IMR-90 (cell line): Measurements from ENCODE around the gene PGAP1. TPM values are rescaled to one million over a fixed set of nuclear protein-coding genes. Genes with fewer than 3 reads are reported as not detected.

ENCODE experiments used
- ATAC-seq: fragments of 200-7000 bp; cut with Tn5 transposase; 2 replicates; pipeline ENCODE4 v1.9.1; 2020; ENCODE audit warnings: low read depth, mild to moderate bottlenecking, moderate library complexity
- BruUV-seq: library from RNA; stranded (reverse); fragments of 400-500 nt; replicated peaks from 2 replicates; lab custom pipeline; 2021; lab: Mats Ljungman, UMichigan
- CTCF ChIA-PET: fragments of 300-600 bp; formaldehyde crosslinking; extraction: SDS; loops from one replicate; lab custom pipeline; 2021; ENCODE audit warnings: antibody characterized with exemption; lab: Yijun Ruan, JAX
- POLR2A ChIA-PET: fragments of 300-600 bp; sonication (Branson Sonifier 250); formaldehyde crosslinking; loops from one replicate; lab custom pipeline; 2022; ENCODE audit warnings: antibody characterized with exemption; ENCODE audit not compliant: unreplicated experiment; lab: Charles Lee
- DNase-seq: peaks from one replicate; pipeline ENCODE4 v3.0.0; 2013
- H2AFZ ChIP-seq: replicated peaks from 2 replicates; pipeline ENCODE3; 2013; ENCODE audit warnings: low read length, mild to moderate bottlenecking; ENCODE audit not compliant: poor library complexity
- H2AK5ac ChIP-seq: 2 replicates; pipeline ENCODE4 v1.6.1; 2013; ENCODE audit warnings: low read depth, low read length, inconsistent platforms
- H2AK9ac ChIP-seq: replicated peaks from 2 replicates; pipeline ENCODE3; 2013; ENCODE audit warnings: mild to moderate bottlenecking, low read depth, low read length, moderate library complexity; ENCODE audit not compliant: poor library complexity
- H2BK120ac ChIP-seq: 2 replicates; pipeline ENCODE4 v1.6.1; 2013; ENCODE audit warnings: low read depth, low read length, inconsistent platforms
- H2BK15ac ChIP-seq: 3 replicates; pipeline ENCODE4 v1.6.1; 2013; ENCODE audit warnings: low read depth, low read length, inconsistent platforms
- H2BK20ac ChIP-seq: 2 replicates; pipeline ENCODE4 v1.6.1; 2013; ENCODE audit warnings: low read depth, mild to moderate bottlenecking, inconsistent platforms, low read length, moderate library complexity
- H2BK5ac ChIP-seq: 2 replicates; pipeline ENCODE4 v1.6.1; 2013; ENCODE audit warnings: mild to moderate bottlenecking, low read depth, low read length, inconsistent platforms; ENCODE audit not compliant: poor library complexity, severe bottlenecking
- H3K14ac ChIP-seq: replicated peaks from 2 replicates; pipeline ENCODE4 v1.6.1; 2013; ENCODE audit warnings: low read depth, low read length, inconsistent platforms
- H3K18ac ChIP-seq: 2 replicates; pipeline ENCODE4 v1.6.1; 2013; ENCODE audit warnings: low read depth, low read length, control low read depth
- H3K23ac ChIP-seq: 2 replicates; pipeline ENCODE4 v1.6.1; 2013; ENCODE audit warnings: low read depth, low read length, inconsistent platforms
- H3K27ac ChIP-seq: 2 replicates; pipeline ENCODE4 v1.5.1; 2013; ENCODE audit warnings: mild to moderate bottlenecking, control low read depth, low read length; ENCODE audit not compliant: insufficient read depth
- H3K27me3 ChIP-seq: 2 replicates; pipeline ENCODE4 v1.6.1; 2013; ENCODE audit warnings: low read length; ENCODE audit not compliant: control insufficient read depth, insufficient read depth
- H3K36me3 ChIP-seq: 2 replicates; pipeline ENCODE4 v1.6.1; 2013; ENCODE audit warnings: low read length, mixed read lengths; ENCODE audit not compliant: control insufficient read depth, insufficient read depth
- H3K4ac ChIP-seq: 2 replicates; pipeline ENCODE4 v1.6.1; 2013; ENCODE audit warnings: low read depth, low read length, inconsistent platforms
- H3K4me1 ChIP-seq: 2 replicates; pipeline ENCODE4 v1.6.1; 2013; ENCODE audit warnings: low read length, mixed read lengths; ENCODE audit not compliant: control insufficient read depth, insufficient read depth
- H3K4me2 ChIP-seq: 2 replicates; pipeline ENCODE4 v1.6.1; 2013; ENCODE audit warnings: low read depth, mild to moderate bottlenecking, control low read depth, low read length, moderate library complexity
- H3K4me3 ChIP-seq: 2 replicates; pipeline ENCODE4 v1.5.1; 2013; ENCODE audit warnings: low read depth, mild to moderate bottlenecking, control low read depth, low read length, moderate library complexity; ENCODE audit not compliant: insufficient read depth
- H3K56ac ChIP-seq: 2 replicates; pipeline ENCODE4 v1.6.1; 2013; ENCODE audit warnings: low read length, inconsistent platforms; ENCODE audit not compliant: insufficient read depth; ENCODE audit errors: extremely low read depth
- H3K79me1 ChIP-seq, 2 experiments: 2 replicates each; pipeline ENCODE4 v1.6.1; 2013; ENCODE audit warnings: low read length in 2 of 2, inconsistent platforms in 1 of 2, low read depth in 1 of 2
- H3K9ac ChIP-seq: 2 replicates; pipeline ENCODE4 v1.6.1; 2013; ENCODE audit warnings: low read depth, low read length, control low read depth
- H3K9me1 ChIP-seq: 2 replicates; pipeline ENCODE4 v1.6.1; 2013; ENCODE audit warnings: low read length, inconsistent platforms; ENCODE audit not compliant: insufficient read depth
- H3K9me3 ChIP-seq: 2 replicates; pipeline ENCODE4 v1.6.1; 2013; ENCODE audit warnings: low read length; ENCODE audit not compliant: control insufficient read depth, insufficient read depth
- H4K20me1 ChIP-seq: 2 replicates; pipeline ENCODE4 v1.6.1; 2013; ENCODE audit warnings: low read length, inconsistent platforms; ENCODE audit not compliant: insufficient read depth
- H4K5ac ChIP-seq: 2 replicates; pipeline ENCODE4 v1.6.1; 2013; ENCODE audit warnings: mild to moderate bottlenecking, low read depth, low read length, control low read depth
- H4K8ac ChIP-seq, 2 experiments: 2 replicates each; pipeline ENCODE4 v1.6.1; 2013; ENCODE audit warnings: low read depth in 2 of 2, low read length in 2 of 2, control low read depth in 1 of 2, inconsistent platforms in 1 of 2
- H4K91ac ChIP-seq: 2 replicates; pipeline ENCODE4 v1.6.1; 2013; ENCODE audit warnings: low read depth, low read length, inconsistent platforms; ENCODE audit not compliant: insufficient read depth
- BHLHE40 ChIP-seq: fragments of 150-350 bp; IDR thresholded peaks from 2 replicates; pipeline ENCODE4 v1.6.1; 2016; ENCODE audit warnings: mild to moderate bottlenecking, low read depth, low read length
- CHD1 ChIP-seq: IDR thresholded peaks from 2 replicates; pipeline ENCODE4 v1.6.1; 2012; ENCODE audit warnings: low read depth, low read length, improper control_type of control experiment
- CTCF ChIP-seq: conservative IDR thresholded peaks from 2 replicates; pipeline ENCODE4 v1.5.1; 2012; ENCODE audit warnings: mild to moderate bottlenecking, low read depth, low read length, improper control_type of control experiment
- FOS ChIP-seq: fragments of 150-350 bp; IDR thresholded peaks from 2 replicates; pipeline ENCODE4 v1.6.1; 2016; ENCODE audit warnings: low read depth, low read length
- MAFK ChIP-seq: IDR thresholded peaks from 2 replicates; pipeline ENCODE4 v1.6.1; 2012; ENCODE audit warnings: low read depth, low read length, improper control_type of control experiment
- MAZ ChIP-seq: IDR thresholded peaks from 2 replicates; pipeline ENCODE4 v1.6.1; 2012; ENCODE audit warnings: low read depth, mild to moderate bottlenecking, low read length, improper control_type of control experiment, moderate library complexity, borderline replicate concordance
- MXI1 ChIP-seq: IDR thresholded peaks from 2 replicates; pipeline ENCODE4 v1.6.1; 2012; ENCODE audit warnings: low read depth, mild to moderate bottlenecking, low read length, moderate library complexity, borderline replicate concordance
- NFE2L2 ChIP-seq: fragments of 150-350 bp; IDR thresholded peaks from 2 replicates; pipeline ENCODE4 v1.6.1; 2016; ENCODE audit warnings: low read depth, mild to moderate bottlenecking, low read length
- POLR2A ChIP-seq: IDR thresholded peaks from 2 replicates; pipeline ENCODE4 v1.6.1; 2012; ENCODE audit warnings: mild to moderate bottlenecking, low read depth, low read length
- RCOR1 ChIP-seq: IDR thresholded peaks from 2 replicates; pipeline ENCODE4 v1.6.1; 2012; ENCODE audit warnings: mild to moderate bottlenecking, low read length, improper control_type of control experiment; ENCODE audit not compliant: insufficient replicate concordance
- RFX5 ChIP-seq: IDR thresholded peaks from 2 replicates; pipeline ENCODE4 v1.8.0; 2012; ENCODE audit warnings: low read depth, mild to moderate bottlenecking, low read length, moderate library complexity
- SMC3 ChIP-seq: fragments of 150-350 bp; IDR thresholded peaks from 2 replicates; pipeline ENCODE4 v1.6.1; 2016; ENCODE audit warnings: low read depth, mild to moderate bottlenecking, antibody characterized with exemption, low read length, moderate library complexity
- WGBS, 2 experiments: methylation state at CpG; one replicate each; pipeline versions ENCODE4 v1.1.5 to v1.1.7; 2013; ENCODE audit warnings: missing lambda C conversion rate in 2 of 2; ENCODE audit not compliant: insufficient read length in 1 of 2; ENCODE audit errors: extremely low coverage in 2 of 2; 5-methylcytosine and 5-hydroxymethylcytosine counted together
- dilution Hi-C: fragments of 300-500 bp; cut with HindIII; formaldehyde crosslinking; loops from one replicate; pipeline ENCODE4 v1.14.3; 2018; ENCODE audit warnings: low sequenced_read_pairs; ENCODE audit not compliant: unreplicated experiment
- in situ Hi-C: fragments of 300-500 bp; cut with MboI; formaldehyde crosslinking; loops from 3 replicates; pipeline ENCODE4 v1.14.3; 2019; ENCODE audit warnings: low sequenced_read_pairs, inconsistent platforms, mixed read lengths
- intact Hi-C: fragments of 100-400 bp; cut with micrococcal nuclease; formaldehyde crosslinking; loops from 2 replicates; pipeline ENCODE4 v1.10.0; 2022
- polyA plus RNA-seq, 3 experiments: library from polyadenylated mRNA; depleted of rRNA; stranded (reverse); fragments of >200 nt; gene quantifications; 2 replicates each; pipeline ENCODE4 v1.2.3, GENCODE V29; 2012; ENCODE audit warnings: low replicate concordance in 1 of 3
- total RNA-seq: library from RNA; depleted of rRNA; stranded (reverse); fragments of >200 nt; gene quantifications from 2 replicates; pipeline ENCODE4 v1.2.3, GENCODE V29; 2012
- TF ChIP-seq, protein P1 (sequence below): fragments of 150-350 bp; IDR thresholded peaks from 2 replicates; pipeline ENCODE4 v1.6.1; 2016; ENCODE audit warnings: low read depth, mild to moderate bottlenecking, low read length, moderate library complexity, borderline replicate concordance

The PGAP1 gene
- total and polyA plus RNA-seq, 2 of the 4 experiments (the other 2 are of a cell fraction): 1.9 to 5.7 TPM

DNA sequence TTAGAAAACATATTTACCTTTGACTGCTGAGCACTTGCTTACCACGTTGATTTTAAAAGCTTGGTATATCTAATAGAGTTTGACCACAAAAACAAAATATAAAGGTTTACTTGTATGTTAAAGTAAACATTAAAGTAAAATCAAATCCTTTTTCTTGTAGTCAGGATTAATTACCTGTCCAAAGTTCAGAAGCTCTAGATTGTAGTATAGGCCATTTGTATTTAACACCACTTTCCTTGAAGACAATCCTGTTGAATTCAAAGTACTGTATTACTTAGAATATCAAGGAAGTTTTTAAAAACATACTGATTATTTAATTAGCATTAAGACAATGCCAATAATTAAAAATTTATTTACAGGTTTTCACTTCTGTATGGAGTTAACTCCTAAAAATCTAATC, 53.0 kb downstream of the PGAP1 start:
- H3K4me1 ChIP-seq: no peaks in the 10 kb centered on the region
- in situ Hi-C loops (no loop called here), intact Hi-C loops (no loop called here), dilution Hi-C loops (no loop called here)
- no peak for ATAC-seq
- H3K27ac ChIP-seq: no peak overlapping the region
- no peaks in the 10 kb centered on the region for H3K27me3 ChIP-seq
- no peak overlapping the region for H3K18ac ChIP-seq
- no peaks in the 10 kb centered on the region for H3K79me1 ChIP-seq
- POLR2A ChIA-PET: interaction anchor here (0.6 kb wide), 1 partner anchor 687 kb away, joined by 13 read pairs; no protein-coding TSS in a partner anchor
- no peak overlapping the region for H4K8ac ChIP-seq
- H3K4ac ChIP-seq: no peak overlapping the region
- no peak overlapping the region for H2AFZ ChIP-seq
- no peaks in the 10 kb centered on the region for H3K9me1 ChIP-seq
- no peak for DNase-seq
- H3K14ac ChIP-seq: no peak overlapping the region
- no peak overlapping the region for H2BK120ac ChIP-seq
- peaks cover 4% of the 10 kb centered on the region for H3K36me3 ChIP-seq
- no peaks in the 10 kb centered on the region for H3K9me3 ChIP-seq
- no peak overlapping the region for H2AK5ac ChIP-seq
- H3K56ac ChIP-seq: no peak overlapping the region
- CTCF ChIA-PET: no interaction called here
- H4K20me1 ChIP-seq: no peaks in the 10 kb centered on the region
- H4K91ac ChIP-seq: no peak overlapping the region
- no peak overlapping the region for H3K4me2 ChIP-seq
- TF ChIP-seq RFX5 (no peak), MXI1 (no peak), BHLHE40 (no peak), MAFK (no peak), RCOR1 (no peak), POLR2A (no peak), CTCF (no peak), SMC3 (no peak), FOS (no peak), NFE2L2 (no peak), CHD1 (no peak), MAZ (no peak)
- TF ChIP-seq, protein P1, sequence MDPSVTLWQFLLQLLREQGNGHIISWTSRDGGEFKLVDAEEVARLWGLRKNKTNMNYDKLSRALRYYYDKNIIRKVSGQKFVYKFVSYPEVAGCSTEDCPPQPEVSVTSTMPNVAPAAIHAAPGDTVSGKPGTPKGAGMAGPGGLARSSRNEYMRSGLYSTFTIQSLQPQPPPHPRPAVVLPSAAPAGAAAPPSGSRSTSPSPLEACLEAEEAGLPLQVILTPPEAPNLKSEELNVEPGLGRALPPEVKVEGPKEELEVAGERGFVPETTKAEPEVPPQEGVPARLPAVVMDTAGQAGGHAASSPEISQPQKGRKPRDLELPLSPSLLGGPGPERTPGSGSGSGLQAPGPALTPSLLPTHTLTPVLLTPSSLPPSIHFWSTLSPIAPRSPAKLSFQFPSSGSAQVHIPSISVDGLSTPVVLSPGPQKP: no peak
- no peak overlapping the region for H2BK5ac ChIP-seq
- no peak overlapping the region for H3K4me3 ChIP-seq
- WGBS, 2 experiments: no CpG with 5 or more reads among the region's 1 CpG
- no peak overlapping the region for H3K23ac ChIP-seq
- H2BK15ac ChIP-seq: no peak overlapping the region
- H4K5ac ChIP-seq: no peak overlapping the region
- no TSS peak for BruUV-seq
- no peak overlapping the region for H3K9ac ChIP-seq
- no peak overlapping the region for H2AK9ac ChIP-seq
- no peak overlapping the region for H2BK20ac ChIP-seq
